ENCODE results near the gene VDR. TPM values are rescaled to one million over a fixed set of nuclear protein-coding genes. Genes with fewer than 3 reads are reported as not detected.

VDR gene
- total and polyA plus RNA-seq, 12 donors: 6.9 to 80.1 (median 18.4) TPM

DNA sequence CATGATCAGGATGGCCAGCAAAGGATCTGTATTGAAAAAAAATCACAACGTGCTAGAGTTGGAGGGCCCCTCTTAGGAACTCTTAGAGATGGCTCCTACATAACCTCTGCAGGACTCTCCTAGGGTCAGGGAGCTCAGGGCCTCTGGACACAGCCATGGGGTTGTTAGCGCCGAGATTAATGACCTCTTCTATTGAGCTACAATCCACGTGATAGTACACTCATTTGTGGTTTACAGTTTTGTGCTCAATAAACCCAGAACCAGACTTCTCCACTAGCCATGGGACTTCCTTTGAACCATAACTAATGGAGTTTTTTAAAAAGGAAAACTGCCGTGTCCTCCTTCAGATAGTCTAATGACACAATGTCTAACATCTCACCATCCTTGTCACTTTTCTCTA lies 55.5 kb downstream of the VDR start:
- WGBS, 4 donors: 54 to 71% (median 66%) methylated on average over 5 of the region's 5 CpGs

DNA sequence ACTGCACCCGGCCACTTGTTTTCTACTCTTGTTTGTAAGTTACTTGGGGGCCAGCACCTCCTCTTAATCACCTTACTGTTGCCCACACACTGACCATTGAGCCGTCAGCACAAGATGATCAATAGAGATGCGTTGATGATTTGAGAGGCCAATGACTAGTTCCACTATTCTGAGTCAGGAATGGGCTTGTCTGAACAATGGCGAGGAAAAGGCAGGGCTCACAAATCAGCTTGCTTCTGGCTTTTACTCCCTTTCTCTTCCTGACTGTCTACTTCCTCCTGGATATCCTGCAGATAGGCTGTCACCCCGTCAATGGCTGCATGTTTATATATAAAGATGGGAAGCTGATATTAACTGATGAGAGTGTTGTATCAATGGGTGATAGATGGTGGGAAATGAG lies 55.9 kb downstream of the VDR start:
- 65 to 78% (median 72%) methylated on average over 5 of the region's 5 CpGs for WGBS, 4 donors
- intact Hi-C loops (cut with DNase I): no loop called here

More for the DNA sequence above, 55.5 kb downstream of the VDR start:
- H3K27ac ChIP-seq: no peak overlapping the region
- intact Hi-C loops (cut with DNase I): no loop called here
- peaks cover 0 to 5% of the 10 kb centered on the region in 2 donors for H3K4me1 ChIP-seq (replicated peaks in 1 of 2)
- H3K36me3 ChIP-seq (replicated peaks in 1 of 2): peaks cover 0 to 13% of the 10 kb centered on the region in 2 donors
- TF ChIP-seq, protein P1, sequence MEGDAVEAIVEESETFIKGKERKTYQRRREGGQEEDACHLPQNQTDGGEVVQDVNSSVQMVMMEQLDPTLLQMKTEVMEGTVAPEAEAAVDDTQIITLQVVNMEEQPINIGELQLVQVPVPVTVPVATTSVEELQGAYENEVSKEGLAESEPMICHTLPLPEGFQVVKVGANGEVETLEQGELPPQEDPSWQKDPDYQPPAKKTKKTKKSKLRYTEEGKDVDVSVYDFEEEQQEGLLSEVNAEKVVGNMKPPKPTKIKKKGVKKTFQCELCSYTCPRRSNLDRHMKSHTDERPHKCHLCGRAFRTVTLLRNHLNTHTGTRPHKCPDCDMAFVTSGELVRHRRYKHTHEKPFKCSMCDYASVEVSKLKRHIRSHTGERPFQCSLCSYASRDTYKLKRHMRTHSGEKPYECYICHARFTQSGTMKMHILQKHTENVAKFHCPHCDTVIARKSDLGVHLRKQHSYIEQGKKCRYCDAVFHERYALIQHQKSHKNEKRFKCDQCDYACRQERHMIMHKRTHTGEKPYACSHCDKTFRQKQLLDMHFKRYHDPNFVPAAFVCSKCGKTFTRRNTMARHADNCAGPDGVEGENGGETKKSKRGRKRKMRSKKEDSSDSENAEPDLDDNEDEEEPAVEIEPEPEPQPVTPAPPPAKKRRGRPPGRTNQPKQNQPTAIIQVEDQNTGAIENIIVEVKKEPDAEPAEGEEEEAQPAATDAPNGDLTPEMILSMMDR (IDR thresholded peaks at IDR 0.05): no peak
- TF ChIP-seq POLR2A (IDR thresholded peaks at IDR 0.05): no peak
- no peak overlapping the region for H3K4me3 ChIP-seq
- H3K27me3 ChIP-seq: no peaks in the 10 kb centered on the region
- H3K9me3 ChIP-seq (replicated peaks in 1 of 3): no peaks in the 10 kb centered on the region
- peak in 1 of 7 donors; percentile 6 for DNase-seq

DNA sequence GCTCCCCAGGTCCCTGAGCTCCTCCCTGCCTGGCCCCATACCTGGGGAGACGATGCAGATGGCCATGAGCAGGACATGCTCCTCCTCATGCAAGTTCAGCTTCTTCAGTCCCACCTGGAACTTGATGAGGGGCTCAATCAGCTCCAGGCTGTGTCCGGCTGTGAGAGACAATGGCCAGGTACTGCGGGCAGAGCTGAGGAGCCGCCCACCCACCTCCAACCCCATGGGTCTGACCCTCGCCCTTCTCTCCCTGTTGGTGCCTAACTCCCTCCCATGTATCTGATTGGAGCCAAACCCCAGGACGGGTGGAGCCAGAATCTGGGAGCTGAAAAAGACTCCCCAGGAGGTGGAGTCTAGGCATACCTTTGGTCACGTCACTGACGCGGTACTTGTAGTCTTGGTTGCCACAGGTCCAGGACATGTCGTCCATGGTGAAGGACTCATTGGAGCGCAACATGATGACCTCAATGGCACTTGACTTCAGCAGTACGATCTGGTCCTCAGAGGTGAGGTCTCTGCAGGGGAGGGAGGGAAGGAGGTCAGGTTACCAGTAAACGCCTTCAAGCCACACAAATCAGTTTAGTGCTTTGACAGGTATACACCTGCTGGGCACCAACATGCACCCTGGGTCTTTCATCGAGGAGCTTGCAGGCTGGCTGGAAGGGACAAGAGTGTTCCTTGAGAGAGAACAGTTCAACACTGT lies 58.3 kb downstream of the VDR start:
- Histone ChIP-seq H3K4me1 (replicated peaks in 1 of 2) (peaks cover 0 to under 1% of the 10 kb centered on the region in 2 donors), H3K27ac (no peak overlapping the region), H3K4me3 (no peak overlapping the region), H3K36me3 (replicated peaks in 1 of 2) (peaks cover 0 to 15% of the 10 kb centered on the region in 2 donors), H3K27me3 (no peaks in the 10 kb centered on the region), H3K9me3 (replicated peaks in 1 of 3) (no peaks in the 10 kb centered on the region)
- peak in 1 of 7 donors; percentile 11 for DNase-seq
- intact Hi-C loops (cut with DNase I): no loop called here
- WGBS, 4 donors: 90 to 93% (median 92%) methylated on average over 8 to 14 of the region's 14 CpGs
- no peak for TF ChIP-seq POLR2A (IDR thresholded peaks at IDR 0.05)
- TF ChIP-seq, protein P1 (IDR thresholded peaks at IDR 0.05): no peak

More for the DNA sequence above, 55.9 kb downstream of the VDR start:
- no peak overlapping the region for H3K4me3 ChIP-seq
- TF ChIP-seq, protein P1 (IDR thresholded peaks at IDR 0.05): no peak
- TF ChIP-seq POLR2A (IDR thresholded peaks at IDR 0.05): no peak
- peaks cover 0 to 5% of the 10 kb centered on the region in 2 donors for H3K4me1 ChIP-seq (replicated peaks in 1 of 2)
- no peaks in the 10 kb centered on the region for H3K9me3 ChIP-seq (replicated peaks in 1 of 3)
- H3K36me3 ChIP-seq (replicated peaks in 1 of 2): peaks cover 0 to 15% of the 10 kb centered on the region in 2 donors
- H3K27ac ChIP-seq: no peak overlapping the region
- DNase-seq: peak in 1 of 7 donors; percentile 7
- H3K27me3 ChIP-seq: no peaks in the 10 kb centered on the region

DNA sequence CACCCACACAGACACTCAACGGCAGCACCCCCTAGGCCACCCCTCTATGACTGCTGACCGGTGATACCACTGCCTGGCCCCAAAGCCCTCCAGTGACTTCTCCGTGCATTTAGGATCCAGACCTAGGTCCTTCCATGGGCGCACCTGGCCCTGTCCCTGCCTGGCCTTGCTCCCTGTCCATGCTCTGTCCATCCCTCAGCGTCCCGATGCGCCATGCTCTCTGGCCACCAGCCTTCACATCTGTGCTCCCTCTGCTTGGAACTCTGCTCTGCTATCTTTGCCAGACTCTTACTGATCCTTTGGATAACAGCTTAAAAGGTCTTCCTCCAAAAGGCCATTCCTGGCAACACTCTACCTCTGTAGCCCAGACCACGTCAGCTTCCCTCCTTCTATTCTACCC lies 59.7 kb downstream of the VDR start:
- 89 to 94% (median 91%) methylated on average over 6 to 8 of the region's 8 CpGs for WGBS, 4 donors
- H3K27me3 ChIP-seq: no peaks in the 10 kb centered on the region
- H3K36me3 ChIP-seq (replicated peaks in 1 of 2): peaks cover 0 to 15% of the 10 kb centered on the region in 2 donors
- H3K9me3 ChIP-seq (replicated peaks in 1 of 3): no peaks in the 10 kb centered on the region
- H3K27ac ChIP-seq: no peak overlapping the region
- no peak for TF ChIP-seq POLR2A (IDR thresholded peaks at IDR 0.05)
- TF ChIP-seq, protein P1 (IDR thresholded peaks at IDR 0.05): no peak
- intact Hi-C loops (cut with DNase I): no loop called here
- DNase-seq: no peak
- H3K4me1 ChIP-seq (replicated peaks in 1 of 2): no peaks in the 10 kb centered on the region
- H3K4me3 ChIP-seq: no peak overlapping the region

Data from adrenal gland (tissue), 12 donors.